Stimulated activated CD8-positive, alpha-beta memory T cell treated with anti-CD3 and anti-CD28 coated beads, Interleukin-4, amount 100 ng/mL, for 24 hours (primary cell): Measurements from ENCODE around the gene TOGARAM2.

Source experiments
- DNase-seq: peaks from one replicate; pipeline ENCODE4 v3.0.0-alpha.2; 2020; ENCODE audit warnings: low read depth

TOGARAM2 gene

GRCh38 chr2:28981016-28981441, at the start of gene TOGARAM2:
TOGARAM2 (plus strand) TSS chr2:28981298; CDS start chr2:28994835, 13,537 bp downstream.
- DNase-seq = no peak

- no peak for DNase-seq
These were observed 46.3 kb upstream of the TOGARAM2 start for GRCh38 chr2:28934769-28935168.

- DNase-seq = no peak
These were observed 40.1 kb upstream of the TOGARAM2 start for GRCh38 chr2:28941008-28941407.

GRCh38 chr2:28944535-28945248, 36.4 kb upstream of the TOGARAM2 start:
- no peak for DNase-seq

GRCh38 chr2:28948160-28948559, 32.9 kb upstream of the TOGARAM2 start:
- DNase-seq = no peak

- no peak for DNase-seq
These were observed 31.9 kb upstream of the TOGARAM2 start for GRCh38 chr2:28949190-28949589.

- no peak for DNase-seq
These were observed 31.3 kb upstream of the TOGARAM2 start for GRCh38 chr2:28949617-28950305.

- no peak for DNase-seq
These were observed 30.0 kb upstream of the TOGARAM2 start for GRCh38 chr2:28950941-28951630.

- DNase-seq = no peak
These were observed 28.9 kb upstream of the TOGARAM2 start for GRCh38 chr2:28951910-28952835.

- no peak for DNase-seq
These were observed 28.3 kb upstream of the TOGARAM2 start for GRCh38 chr2:28952836-28953211.

- DNase-seq = no peak
These were observed 25.6 kb upstream of the TOGARAM2 start for GRCh38 chr2:28955467-28955866.

GRCh38 chr2:28956415-28956826, 24.7 kb upstream of the TOGARAM2 start:
- DNase-seq = peak; percentile 22

- no peak for DNase-seq
These were observed 24.2 kb upstream of the TOGARAM2 start for GRCh38 chr2:28956890-28957289.

- no peak for DNase-seq
These were observed 22.4 kb upstream of the TOGARAM2 start for GRCh38 chr2:28958689-28959088.

- no peak for DNase-seq
These were observed 20.7 kb upstream of the TOGARAM2 start for GRCh38 chr2:28960401-28960800.

- no peak for DNase-seq
These were observed 18.6 kb upstream of the TOGARAM2 start for GRCh38 chr2:28962505-28962904.

GRCh38 chr2:28970464-28971160, 10.5 kb upstream of the TOGARAM2 start:
- no peak for DNase-seq

- DNase-seq = no peak
These were observed 8.2 kb upstream of the TOGARAM2 start for GRCh38 chr2:28972778-28973335.

- no peak for DNase-seq
These were observed 6.8 kb upstream of the TOGARAM2 start for GRCh38 chr2:28974252-28974651.

- DNase-seq = no peak
These were observed 5.4 kb upstream of the TOGARAM2 start for GRCh38 chr2:28975671-28976070.

- no peak for DNase-seq
These were observed 4.5 kb upstream of the TOGARAM2 start for GRCh38 chr2:28976584-28976983.
